ENCODE data around the gene KIF16B. TPM values are rescaled to one million over a fixed set of nuclear protein-coding genes. Genes with fewer than 3 reads are reported as not detected.

Gene KIF16B
- total and polyA plus RNA-seq, 7 donors, result 18.9 to 49.7 (median 22.4) TPM

GRCh38 chr20:16283978-16284377 lies 289.3 kb downstream of the KIF16B start:
- no peaks in the 10 kb centered on the region for H3K27me3 ChIP-seq
- H3K9me3 ChIP-seq, result no peaks in the 10 kb centered on the region
- H3K27ac ChIP-seq, result no peak overlapping the region
- H3K4me3 ChIP-seq, result no peak overlapping the region
- no peaks in the 10 kb centered on the region for H3K4me1 ChIP-seq
- intact Hi-C loops (cut with DNase I), result no loop called here
- WGBS, 2 donors, result 56 to 89% methylated on average over 5 of the region's 5 CpGs
- peaks cover 0 to 13% (median 0%) of the 10 kb centered on the region in 4 donors for H3K36me3 ChIP-seq
- DNase-seq, result no peak
- TF ChIP-seq EP300 (IDR thresholded peaks at IDR 0.05) (no peak), POLR2A (IDR thresholded peaks at IDR 0.05) (no peak)

GRCh38 chr20:16283307-16283706 lies 289.9 kb downstream of the KIF16B start:
- intact Hi-C loops (cut with DNase I), result no loop called here
- Histone ChIP-seq H3K9me3 (no peaks in the 10 kb centered on the region), H3K4me1 (no peaks in the 10 kb centered on the region), H3K4me3 (no peak overlapping the region), H3K27me3 (no peaks in the 10 kb centered on the region), H3K36me3 (peaks cover 0 to 13% (median 0%) of the 10 kb centered on the region in 4 donors), H3K27ac (no peak overlapping the region)
- TF ChIP-seq POLR2AphosphoS5 (IDR thresholded peaks at IDR 0.05) (no peak), POLR2A (IDR thresholded peaks at IDR 0.05) (no peak), CTCF (IDR thresholded peaks at IDR 0.05) (no peak), EP300 (IDR thresholded peaks at IDR 0.05) (no peak)
- 81 to 90% methylated on average over 6 of the region's 6 CpGs for WGBS, 2 donors
- no peak for DNase-seq

GRCh38 chr20:16280219-16280618 lies 293.0 kb downstream of the KIF16B start:
- TF ChIP-seq POLR2A (IDR thresholded peaks at IDR 0.05) (no peak), EP300 (IDR thresholded peaks at IDR 0.05) (no peak), POLR2AphosphoS5 (IDR thresholded peaks at IDR 0.05) (no peak), CTCF (IDR thresholded peaks at IDR 0.05) (no peak)
- DNase-seq, result no peak
- Histone ChIP-seq H3K9me3 (no peaks in the 10 kb centered on the region), H3K4me3 (no peak overlapping the region), H3K36me3 (peaks cover 0 to 6% (median 0%) of the 10 kb centered on the region in 4 donors), H3K27me3 (no peaks in the 10 kb centered on the region), H3K27ac (no peak overlapping the region), H3K4me1 (no peaks in the 10 kb centered on the region)
- intact Hi-C loops (cut with DNase I), result no loop called here
- 99% methylated on average over 2 of the region's 2 CpGs for WGBS, 2 donors

GRCh38 chr20:16279320-16279719 lies 293.9 kb downstream of the KIF16B start:
- Histone ChIP-seq H3K9me3 (no peaks in the 10 kb centered on the region), H3K27me3 (no peaks in the 10 kb centered on the region), H3K27ac (no peak overlapping the region), H3K36me3 (peaks cover 0 to 4% (median 0%) of the 10 kb centered on the region in 4 donors), H3K4me3 (no peak overlapping the region), H3K4me1 (no peaks in the 10 kb centered on the region)
- 92 to 93% methylated on average over 5 of the region's 5 CpGs for WGBS, 2 donors
- no peak for TF ChIP-seq POLR2AphosphoS5 (IDR thresholded peaks at IDR 0.05)
- no peak for TF ChIP-seq POLR2A (IDR thresholded peaks at IDR 0.05)
- TF ChIP-seq EP300 (IDR thresholded peaks at IDR 0.05), result no peak
- TF ChIP-seq CTCF (IDR thresholded peaks at IDR 0.05), result no peak
- DNase-seq, result no peak
- intact Hi-C loops (cut with DNase I), result no loop called here

GRCh38 chr20:16273812-16274555 lies 299.3 kb downstream of the KIF16B start:
- no peak for DNase-seq
- H3K27ac ChIP-seq, result no peak overlapping the region
- no peak for TF ChIP-seq CTCF (IDR thresholded peaks at IDR 0.05)
- no peak for TF ChIP-seq POLR2AphosphoS5 (IDR thresholded peaks at IDR 0.05)
- no peak for TF ChIP-seq EP300 (IDR thresholded peaks at IDR 0.05)
- no peak for TF ChIP-seq POLR2A (IDR thresholded peaks at IDR 0.05)
- no peak overlapping the region for H3K4me3 ChIP-seq
- no peaks in the 10 kb centered on the region for H3K4me1 ChIP-seq
- no peaks in the 10 kb centered on the region for H3K27me3 ChIP-seq
- WGBS, 2 donors, result 43 to 73% methylated on average over 4 of the region's 4 CpGs
- H3K9me3 ChIP-seq, result no peaks in the 10 kb centered on the region
- peaks cover 0 to 23% (median 2%) of the 10 kb centered on the region in 4 donors for H3K36me3 ChIP-seq
- intact Hi-C loops (cut with DNase I), result no loop called here

Measured in sigmoid colon (tissue), 7 donors.